DMS53 treated with DMSO at 0.1 percent for 48 hours (cell line): ENCODE data around the gene CSNK1A1L.
A peak's percentile ranks its signal among the peaks of the same experiment; 100 is the strongest.

Experiments used
- DNase-seq: peaks from one replicate; lab custom pipeline; 2025; ENCODE audit not compliant: unreplicated experiment; lab: John Stamatoyannopoulos, UW

The CSNK1A1L gene

GRCh38 chr13:37107868-37108267, 2.4 kb upstream of the CSNK1A1L start:
- no peak for DNase-seq

GRCh38 chr13:37107456-37107855, 2.0 kb upstream of the CSNK1A1L start:
- no peak for DNase-seq

- DNase-seq = no peak
These were observed 1.2 kb upstream of the CSNK1A1L start for GRCh38 chr13:37106642-37107041.

GRCh38 chr13:37102896-37103295, 2.6 kb downstream of the CSNK1A1L start:
- no peak for DNase-seq

- no peak for DNase-seq
These were observed 4.3 kb downstream of the CSNK1A1L start for GRCh38 chr13:37101201-37101600.

- DNase-seq = no peak
These were observed 4.7 kb downstream of the CSNK1A1L start for GRCh38 chr13:37100731-37101130.

GRCh38 chr13:37097076-37097475, 8.4 kb downstream of the CSNK1A1L start:
- DNase-seq = no peak

- no peak for DNase-seq
These were observed 10.6 kb downstream of the CSNK1A1L start for GRCh38 chr13:37094840-37095239.

GRCh38 chr13:37094099-37094498, 11.4 kb downstream of the CSNK1A1L start:
- no peak for DNase-seq

- DNase-seq = no peak
These were observed 13.6 kb downstream of the CSNK1A1L start for GRCh38 chr13:37091835-37092234.

- DNase-seq = no peak
These were observed 14.6 kb downstream of the CSNK1A1L start for GRCh38 chr13:37090912-37091311.

GRCh38 chr13:37089495-37089894, 16.0 kb downstream of the CSNK1A1L start:
- DNase-seq = no peak

GRCh38 chr13:37087486-37087885, 18.0 kb downstream of the CSNK1A1L start:
- DNase-seq = no peak

GRCh38 chr13:37085606-37086005, 19.9 kb downstream of the CSNK1A1L start:
- no peak for DNase-seq

GRCh38 chr13:37076818-37077217, 28.6 kb downstream of the CSNK1A1L start:
- no peak for DNase-seq

GRCh38 chr13:37075164-37075563, 30.3 kb downstream of the CSNK1A1L start:
- DNase-seq = no peak

- DNase-seq = peak; percentile 27
These were observed 30.8 kb downstream of the CSNK1A1L start for GRCh38 chr13:37074703-37075102.

- DNase-seq = no peak
These were observed 33.4 kb downstream of the CSNK1A1L start for GRCh38 chr13:37072024-37072423.

GRCh38 chr13:37070956-37071355, 34.5 kb downstream of the CSNK1A1L start:
- DNase-seq = no peak

GRCh38 chr13:37070145-37070695, 35.2 kb downstream of the CSNK1A1L start:
- no peak for DNase-seq

GRCh38 chr13:37069597-37070103, 35.8 kb downstream of the CSNK1A1L start:
- no peak for DNase-seq

- DNase-seq = no peak
These were observed 36.5 kb downstream of the CSNK1A1L start for GRCh38 chr13:37068962-37069361.

- DNase-seq = no peak
These were observed 37.6 kb downstream of the CSNK1A1L start for GRCh38 chr13:37067874-37068273.
